NCI-H526 treated with DMSO at 0.1 percent for 48 hours (cell line): ENCODE data around the gene MYOD1.

ENCODE experiments used
- DNase-seq: peaks from one replicate; lab custom pipeline; 2025; lab: John Stamatoyannopoulos, UW

Gene MYOD1

DNA sequence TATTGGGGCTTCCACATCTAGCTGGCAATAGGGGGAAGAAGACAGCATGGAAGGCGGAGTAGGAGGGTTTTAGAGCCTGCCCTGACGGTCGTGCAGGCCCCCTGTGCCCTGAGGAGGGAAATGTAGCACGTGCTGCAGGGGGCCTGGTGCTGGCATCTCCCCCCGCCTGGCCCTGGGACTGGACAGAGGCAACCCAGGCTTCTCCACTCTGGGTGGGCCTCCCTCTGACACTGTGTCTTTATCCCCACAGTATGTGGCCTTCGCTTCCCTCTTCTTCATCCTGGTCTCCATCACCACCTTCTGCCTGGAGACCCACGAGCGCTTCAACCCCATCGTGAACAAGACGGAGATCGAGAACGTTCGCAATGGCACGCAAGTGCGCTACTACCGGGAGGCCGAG is 52.0 kb downstream of the MYOD1 start:
- DNase-seq = no peak
